Neural cell (in vitro differentiated cells): Measurements from ENCODE around the gene FNDC8.

ENCODE experiments used
- CTCF ChIP-seq: fragments of 450-650 bp; IDR thresholded peaks from 2 replicates; pipeline ENCODE4 v1.5.1; 2014; ENCODE audit warnings: antibody characterized with exemption, mild to moderate bottlenecking, moderate library complexity; ENCODE audit not compliant: poor library complexity, severe bottlenecking
- EP300 ChIP-seq: fragments of 450-650 bp; conservative IDR thresholded peaks from 2 replicates; pipeline ENCODE4 v1.6.1; 2014; ENCODE audit warnings: antibody characterized with exemption, mild to moderate bottlenecking, moderate library complexity; ENCODE audit not compliant: poor library complexity, severe bottlenecking
- EZH2 ChIP-seq: fragments of 200-600, 300-800 bp; shearing (Covaris generic), sonication (generic); IDR thresholded peaks from 2 replicates; pipeline ENCODE4 v1.6.1; 2014; ENCODE audit warnings: antibody characterized with exemption, low read length, borderline replicate concordance, mild to moderate bottlenecking; ENCODE audit not compliant: insufficient read depth, poor library complexity, severe bottlenecking
- POLR2AphosphoS5 ChIP-seq: IDR thresholded peaks from 2 replicates; pipeline ENCODE4 v1.6.1; 2012
- RAD21 ChIP-seq: fragments of 450-650 bp; conservative IDR thresholded peaks from 2 replicates; pipeline ENCODE4 v1.6.1; 2014; ENCODE audit warnings: antibody characterized with exemption, mild to moderate bottlenecking, moderate library complexity
- REST ChIP-seq: IDR thresholded peaks from 2 replicates; pipeline ENCODE4 v1.6.1; 2012; ENCODE audit warnings: borderline replicate concordance
- SMC3 ChIP-seq: fragments of 450-650 bp; conservative IDR thresholded peaks from 2 replicates; pipeline ENCODE4 v1.6.1; 2014; ENCODE audit warnings: antibody characterized with exemption, mild to moderate bottlenecking, moderate library complexity; ENCODE audit not compliant: poor library complexity
- TAF1 ChIP-seq: IDR thresholded peaks from 2 replicates; pipeline ENCODE4 v1.6.1; 2012; ENCODE audit warnings: low read depth

GRCh38 chr17:35147375-35147905 lies 26.0 kb downstream of the FNDC8 start, which contains the start of gene UNC45B:
- TF ChIP-seq CTCF: no peak
- TF ChIP-seq POLR2AphosphoS5: no peak
- TF ChIP-seq EP300: no peak
- TF ChIP-seq EZH2: no peak
- TF ChIP-seq RAD21: no peak
- no peak for TF ChIP-seq SMC3
- no peak for TF ChIP-seq REST
- TF ChIP-seq TAF1: no peak
